Endothelial cell of umbilical vein (primary cell): ENCODE data around the gene ESPN.
"Not testable (repeated sequence)": the region's sequence is repeated elsewhere in the genome, so short reads cannot be mapped to it uniquely, and the experiment has no call there.

Source experiments
- FOS ChIP-seq: IDR thresholded peaks from 2 replicates; pipeline ENCODE4 v1.6.1; 2011; ENCODE audit warnings: mild to moderate bottlenecking, low read length, moderate library complexity, borderline replicate concordance; ENCODE audit not compliant: insufficient read depth
- MYC ChIP-seq: IDR thresholded peaks from one replicate; pipeline ENCODE4 v1.6.1; 2011; ENCODE audit warnings: mild to moderate bottlenecking, low read depth, low read length
- POLR2A ChIP-seq: IDR thresholded peaks from 2 replicates; pipeline ENCODE4 v1.6.1; 2012; ENCODE audit warnings: low read depth, mild to moderate bottlenecking, control low read depth, low read length
- POLR2AphosphoS5 ChIP-seq: IDR thresholded peaks from 2 replicates; pipeline ENCODE4 v1.6.1; 2012; ENCODE audit warnings: low read depth, mild to moderate bottlenecking, control low read depth, low read length, moderate library complexity; ENCODE audit not compliant: insufficient read depth
- TF ChIP-seq, protein P1 (sequence below), 2 donors: IDR thresholded peaks; 1 replicate in 1 of 2; 2 replicates in 1 of 2; pipeline ENCODE4 v1.5.1; 2011; ENCODE audit warnings: low read length in 2 of 2, mild to moderate bottlenecking in 2 of 2, moderate library complexity in 2 of 2, control low read depth in 1 of 2, inconsistent platforms in 1 of 2, low read depth in 1 of 2; ENCODE audit not compliant: insufficient read depth in 1 of 2; ENCODE audit errors: extremely low read depth in 1 of 2
- TF ChIP-seq, protein P2 (sequence below): IDR thresholded peaks from 2 replicates; pipeline ENCODE4 v1.6.1; 2011; ENCODE audit not compliant: insufficient read depth, insufficient read length

DNA sequence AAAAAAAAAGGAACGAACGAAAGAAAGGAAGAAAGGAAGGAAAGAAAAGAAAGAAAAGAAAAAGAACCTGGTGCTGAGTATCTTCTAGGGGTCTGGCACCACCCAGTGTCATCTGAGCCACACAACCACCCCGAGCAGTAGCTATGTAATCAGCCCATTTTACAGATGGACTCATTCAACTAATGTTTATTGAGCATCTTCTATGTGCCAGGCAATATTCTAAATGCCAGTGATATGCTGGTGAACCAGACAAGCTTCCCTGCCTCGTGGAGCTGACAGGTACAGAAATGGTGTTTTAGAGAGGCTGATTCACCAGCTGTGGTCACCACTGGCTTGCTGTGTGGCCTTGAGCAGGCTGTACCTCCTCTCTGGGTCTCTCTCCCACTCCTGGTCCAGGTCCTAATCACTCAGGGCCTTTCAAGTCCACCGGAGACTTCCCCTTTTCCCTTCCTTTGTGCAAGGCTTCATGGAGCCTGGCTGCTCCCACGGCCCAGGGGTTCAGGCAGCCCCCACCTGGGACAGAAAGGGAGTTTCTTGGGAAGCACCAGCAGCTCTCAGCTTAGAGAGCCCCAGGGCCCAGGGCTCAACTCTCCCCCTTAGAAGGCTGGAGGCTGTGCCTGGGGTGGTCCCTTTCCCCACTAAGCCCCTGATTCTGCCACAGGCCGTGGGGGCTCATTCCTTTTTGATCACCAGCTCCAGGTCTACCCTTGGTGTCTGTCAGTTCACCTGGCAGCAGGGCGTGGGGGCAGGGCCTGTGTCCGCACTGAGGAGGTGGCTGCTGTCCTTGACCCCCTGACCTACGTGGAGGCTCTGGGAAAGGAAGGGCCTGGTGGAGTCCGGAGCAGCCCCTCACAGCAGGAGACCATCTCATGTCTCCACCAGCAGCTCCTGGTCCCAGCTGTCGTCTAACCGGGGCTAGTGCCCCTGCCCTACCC is 7.3 kb downstream of the ESPN start:
- not testable (repeated sequence) for TF ChIP-seq POLR2A, POLR2AphosphoS5, FOS, MYC
- TF ChIP-seq, protein P1, sequence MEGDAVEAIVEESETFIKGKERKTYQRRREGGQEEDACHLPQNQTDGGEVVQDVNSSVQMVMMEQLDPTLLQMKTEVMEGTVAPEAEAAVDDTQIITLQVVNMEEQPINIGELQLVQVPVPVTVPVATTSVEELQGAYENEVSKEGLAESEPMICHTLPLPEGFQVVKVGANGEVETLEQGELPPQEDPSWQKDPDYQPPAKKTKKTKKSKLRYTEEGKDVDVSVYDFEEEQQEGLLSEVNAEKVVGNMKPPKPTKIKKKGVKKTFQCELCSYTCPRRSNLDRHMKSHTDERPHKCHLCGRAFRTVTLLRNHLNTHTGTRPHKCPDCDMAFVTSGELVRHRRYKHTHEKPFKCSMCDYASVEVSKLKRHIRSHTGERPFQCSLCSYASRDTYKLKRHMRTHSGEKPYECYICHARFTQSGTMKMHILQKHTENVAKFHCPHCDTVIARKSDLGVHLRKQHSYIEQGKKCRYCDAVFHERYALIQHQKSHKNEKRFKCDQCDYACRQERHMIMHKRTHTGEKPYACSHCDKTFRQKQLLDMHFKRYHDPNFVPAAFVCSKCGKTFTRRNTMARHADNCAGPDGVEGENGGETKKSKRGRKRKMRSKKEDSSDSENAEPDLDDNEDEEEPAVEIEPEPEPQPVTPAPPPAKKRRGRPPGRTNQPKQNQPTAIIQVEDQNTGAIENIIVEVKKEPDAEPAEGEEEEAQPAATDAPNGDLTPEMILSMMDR (IDR thresholded peaks at IDR 0.05; ENCODE audit: extremely low read depth in 1 of 2, insufficient read depth in 1 of 2, low read depth in 1 of 2, low read length in 2 of 2): not testable (repeated sequence)
- TF ChIP-seq, protein P2, sequence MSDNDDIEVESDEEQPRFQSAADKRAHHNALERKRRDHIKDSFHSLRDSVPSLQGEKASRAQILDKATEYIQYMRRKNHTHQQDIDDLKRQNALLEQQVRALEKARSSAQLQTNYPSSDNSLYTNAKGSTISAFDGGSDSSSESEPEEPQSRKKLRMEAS: not testable (repeated sequence)
